HL-60 (cell line): ENCODE results near the gene VCPKMT.

Experiments used
- DNase-seq, 2 experiments: peaks; one replicate each; pipeline ENCODE4 v3.0.0-alpha.2; 2010 to 2020; ENCODE audit warnings: low read depth in 1 of 2, low spot score in 1 of 2
- H3K27ac ChIP-seq: fragments of 250-450 bp; sonication (Bioruptor Pico); replicated peaks from 2 replicates; pipeline ENCODE4 v1.5.1; 2020; ENCODE audit warnings: mild to moderate bottlenecking, moderate library complexity
- H3K27me3 ChIP-seq: fragments of 250-450 bp; sonication (Bioruptor Pico); 2 replicates; pipeline ENCODE4 v1.5.1; 2021; ENCODE audit warnings: mild to moderate bottlenecking, moderate library complexity; ENCODE audit not compliant: insufficient read depth, poor library complexity, severe bottlenecking
- H3K4me3 ChIP-seq: replicated peaks from 2 replicates; pipeline ENCODE4 v1.5.1; 2011; ENCODE audit warnings: mild to moderate bottlenecking, control low read depth, low read length; ENCODE audit not compliant: insufficient read depth
- CTCF ChIP-seq: IDR thresholded peaks from one replicate; pipeline ENCODE4 v1.5.1; 2011; ENCODE audit warnings: low read length, control low read depth, inconsistent platforms; ENCODE audit not compliant: insufficient read depth
- GABPA ChIP-seq: IDR thresholded peaks from 2 replicates; pipeline ENCODE4 v1.6.1; 2012; ENCODE audit warnings: low read depth
- POLR2AphosphoS5 ChIP-seq: IDR thresholded peaks from 2 replicates; pipeline ENCODE4 v1.6.1; 2012; ENCODE audit warnings: low read depth
- REST ChIP-seq: IDR thresholded peaks from 2 replicates; pipeline ENCODE4 v1.6.1; 2012; ENCODE audit warnings: low read depth; ENCODE audit not compliant: insufficient replicate concordance
- SPI1 ChIP-seq: IDR thresholded peaks from 2 replicates; pipeline ENCODE4 v1.6.1; 2012; ENCODE audit warnings: low read depth, mild to moderate bottlenecking, borderline replicate concordance

VCPKMT gene

DNA sequence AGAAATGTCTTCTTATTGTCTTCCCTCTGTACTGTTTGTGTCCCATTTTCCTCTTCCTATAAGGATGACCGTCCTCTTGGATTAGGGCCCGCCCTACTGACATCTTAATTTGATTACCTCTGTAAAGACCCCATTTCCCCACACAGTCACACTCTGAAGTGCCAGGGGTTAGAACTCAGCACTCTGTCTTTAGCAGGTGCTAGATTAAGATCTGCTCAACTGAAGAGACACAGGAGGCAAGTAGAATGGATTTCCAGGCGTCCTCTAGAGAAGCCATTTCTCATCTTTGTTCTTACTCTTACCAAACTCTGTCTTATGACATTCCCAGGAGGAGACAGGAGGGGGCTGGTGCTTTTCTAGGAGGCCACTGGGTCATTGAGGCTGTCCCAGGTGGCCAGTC, 50.8 kb downstream of the VCPKMT start:
- Histone ChIP-seq H3K4me3 (no peak overlapping the region), H3K27me3 (no peaks in the 10 kb centered on the region), H3K27ac (no peak overlapping the region)
- no peak for DNase-seq
- TF ChIP-seq GABPA (no peak), POLR2AphosphoS5 (no peak), REST (no peak), CTCF (no peak), SPI1 (no peak)

DNA sequence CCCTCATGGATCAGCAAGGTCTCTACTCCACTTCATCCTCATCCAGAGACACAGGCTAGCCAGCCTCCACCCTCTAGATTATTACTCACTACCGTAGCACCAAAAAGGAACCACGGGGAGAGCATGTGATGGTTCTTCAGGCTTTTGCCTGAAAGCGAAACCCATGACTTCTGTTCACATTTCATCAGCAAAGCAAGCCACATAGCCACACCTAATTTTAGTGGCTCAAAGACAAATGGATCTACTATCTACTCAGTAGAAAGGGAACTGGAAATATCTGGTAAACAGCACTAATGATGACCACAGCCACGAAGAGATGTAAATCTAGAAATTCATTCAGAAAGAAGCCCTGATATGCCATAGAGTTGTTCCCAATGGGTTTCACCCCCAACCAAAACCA, 51.4 kb downstream of the VCPKMT start:
- peak; percentile 70 to 88 for DNase-seq
- H3K27me3 ChIP-seq: no peaks in the 10 kb centered on the region

More for the DNA sequence above, 51.4 kb downstream of the VCPKMT start:
- H3K4me3 ChIP-seq: no peak overlapping the region
- TF ChIP-seq SPI1: no peak
- TF ChIP-seq POLR2AphosphoS5: no peak
- no peak for TF ChIP-seq CTCF
- TF ChIP-seq REST: no peak
- TF ChIP-seq GABPA: no peak
- H3K27ac ChIP-seq: no peak overlapping the region
